ENCODE data around the gene TMEM213.

- TF ChIP-seq CTCF (IDR thresholded peaks at IDR 0.05) (no peak), POLR2A (IDR thresholded peaks at IDR 0.05; ENCODE audit: low read depth) (no peak), POLR2AphosphoS5 (IDR thresholded peaks at IDR 0.05) (no peak), EP300 (IDR thresholded peaks at IDR 0.05) (no peak)
These were observed 29.6 kb upstream of the TMEM213 start for GRCh38 chr7:138768241-138768640.

All from esophagus muscularis mucosa (tissue), 4 donors.